PFSK-1 (cell line): Measurements from ENCODE around the gene COX8A.

ENCODE experiments used
- POLR2AphosphoS5 ChIP-seq: IDR thresholded peaks from 2 replicates; pipeline ENCODE4 v1.6.1; 2012; ENCODE audit warnings: low read depth, mild to moderate bottlenecking, control low read depth, low read length, moderate library complexity
- TAF1 ChIP-seq: IDR thresholded peaks from 2 replicates; pipeline ENCODE4 v1.6.1; 2012; ENCODE audit warnings: low read length, control low read depth, borderline replicate concordance; ENCODE audit not compliant: insufficient read depth

DNA sequence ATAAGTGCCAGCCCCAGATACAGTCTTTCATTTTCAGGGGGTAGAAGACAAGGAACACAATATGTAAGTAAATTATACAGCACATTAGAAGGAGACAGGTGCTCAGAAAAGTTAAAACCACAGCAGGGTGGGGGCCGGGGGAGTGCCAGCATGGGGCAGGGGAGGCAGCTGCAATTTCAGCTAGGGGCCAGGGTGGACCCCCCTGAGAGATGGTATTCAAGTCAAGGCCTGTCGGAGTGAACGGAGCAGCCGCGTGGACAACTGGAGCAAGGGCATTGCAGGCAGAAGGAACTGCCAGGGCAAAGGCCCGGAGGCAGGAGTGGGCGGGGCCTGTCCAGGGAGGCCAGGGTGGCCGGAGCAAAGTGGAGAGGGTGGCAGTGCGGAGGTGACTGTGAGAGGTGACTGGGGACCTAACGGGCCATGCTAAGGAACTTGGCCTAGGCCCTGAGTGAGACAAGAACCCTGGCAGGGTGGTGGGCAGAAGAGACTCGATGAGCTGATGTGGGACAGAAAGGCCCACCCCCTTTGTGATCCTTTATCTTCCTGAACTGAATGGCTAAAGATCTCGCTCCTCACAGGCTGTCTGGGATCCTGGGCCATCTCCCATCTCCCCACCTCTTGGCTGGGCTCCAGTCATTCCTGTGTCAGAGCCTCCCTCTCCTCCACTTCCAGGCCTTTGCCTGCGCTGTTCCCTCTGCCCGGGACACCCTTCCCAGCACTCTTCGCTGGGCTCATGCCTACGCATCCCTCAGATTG, 38.9 kb downstream of the COX8A start:
- TF ChIP-seq POLR2AphosphoS5: no peak
- no peak for TF ChIP-seq TAF1
